Activated naive CD8-positive, alpha-beta T cell treated with anti-CD3 and anti-CD28 coated beads, Interleukin-2, amount 50 U/mL, for 16 hours (primary cell): ENCODE data around the gene MAB21L1.

Experiments
- DNase-seq: peaks from one replicate; pipeline ENCODE4 v3.0.0-alpha.2; 2020; ENCODE audit warnings: low read depth, low spot score

Gene MAB21L1

DNA sequence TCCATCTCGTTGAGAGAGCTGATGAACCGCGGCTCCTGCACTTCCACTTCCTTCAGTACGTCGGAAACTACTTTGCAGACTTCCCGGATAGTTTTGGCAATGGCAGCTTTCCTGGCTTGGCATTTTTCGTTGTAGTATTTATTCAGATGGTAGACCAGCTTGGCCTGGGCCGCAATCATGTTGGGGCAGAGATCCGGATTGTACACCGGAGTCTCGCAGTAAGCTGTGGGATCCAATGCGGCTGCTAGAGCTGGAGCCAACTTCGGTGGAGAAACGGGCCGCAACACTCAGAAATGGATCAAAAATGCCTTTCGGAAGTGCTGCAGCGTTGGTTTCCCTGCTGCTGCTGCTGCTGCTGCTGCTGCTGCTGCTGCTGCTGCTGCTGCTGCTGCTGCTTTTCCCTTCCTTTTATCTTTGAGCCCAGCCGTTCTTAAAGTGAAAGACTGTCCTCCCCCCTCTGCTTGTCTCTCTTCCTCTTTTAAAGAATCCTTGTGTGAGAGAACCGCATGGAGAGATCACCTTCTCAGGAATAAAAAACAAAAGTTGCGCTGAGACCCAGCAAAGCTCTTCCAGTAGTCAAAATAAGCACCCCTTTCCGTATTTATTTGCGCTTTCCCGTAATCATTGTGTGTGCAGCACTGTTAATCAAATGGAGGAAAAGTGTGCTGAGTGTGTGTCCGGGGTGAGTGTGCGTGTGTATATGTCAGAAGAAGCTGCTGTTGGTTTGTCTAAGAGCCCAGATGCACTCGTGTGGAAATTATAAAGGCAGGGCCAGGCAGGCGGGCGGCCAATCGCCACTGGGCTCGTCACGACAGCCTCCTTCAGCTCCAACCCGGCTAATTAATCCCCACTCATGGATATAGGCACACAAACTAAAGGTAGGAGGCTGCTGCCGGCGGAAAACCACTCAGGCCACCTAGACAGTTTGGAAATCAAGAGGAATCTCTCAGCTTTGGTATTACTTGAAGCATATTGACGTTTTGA lies at the start of gene MAB21L1:
MAB21L1 (minus strand) TSS at position 730 of the 984 bp plus-strand sequence; CDS start at position 179, 551 bp downstream.
- no peak for DNase-seq

DNA sequence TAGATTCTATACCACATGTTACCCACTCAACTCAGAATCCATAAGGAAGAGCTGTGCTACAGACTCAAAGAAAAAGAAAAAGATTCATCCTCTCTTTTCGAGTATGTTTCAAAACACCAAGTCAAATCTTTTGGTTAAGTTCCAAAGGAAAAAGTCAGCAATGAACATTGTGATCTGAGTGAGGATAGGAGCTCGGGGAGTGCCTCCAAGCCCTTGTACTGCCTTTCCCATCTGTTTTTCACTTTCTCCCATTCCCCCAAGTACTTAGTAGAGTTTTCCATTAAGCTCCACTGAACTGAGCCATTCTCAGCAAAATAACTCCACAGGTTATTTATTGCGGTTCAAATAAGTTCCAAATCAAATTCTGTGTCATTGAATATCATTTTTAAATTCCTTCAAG lies 47.7 kb upstream of the MAB21L1 start:
- DNase-seq, result no peak

- no peak for DNase-seq
These were observed 42.0 kb upstream of the MAB21L1 start for GRCh38 chr13:35518337-35518946.

DNA sequence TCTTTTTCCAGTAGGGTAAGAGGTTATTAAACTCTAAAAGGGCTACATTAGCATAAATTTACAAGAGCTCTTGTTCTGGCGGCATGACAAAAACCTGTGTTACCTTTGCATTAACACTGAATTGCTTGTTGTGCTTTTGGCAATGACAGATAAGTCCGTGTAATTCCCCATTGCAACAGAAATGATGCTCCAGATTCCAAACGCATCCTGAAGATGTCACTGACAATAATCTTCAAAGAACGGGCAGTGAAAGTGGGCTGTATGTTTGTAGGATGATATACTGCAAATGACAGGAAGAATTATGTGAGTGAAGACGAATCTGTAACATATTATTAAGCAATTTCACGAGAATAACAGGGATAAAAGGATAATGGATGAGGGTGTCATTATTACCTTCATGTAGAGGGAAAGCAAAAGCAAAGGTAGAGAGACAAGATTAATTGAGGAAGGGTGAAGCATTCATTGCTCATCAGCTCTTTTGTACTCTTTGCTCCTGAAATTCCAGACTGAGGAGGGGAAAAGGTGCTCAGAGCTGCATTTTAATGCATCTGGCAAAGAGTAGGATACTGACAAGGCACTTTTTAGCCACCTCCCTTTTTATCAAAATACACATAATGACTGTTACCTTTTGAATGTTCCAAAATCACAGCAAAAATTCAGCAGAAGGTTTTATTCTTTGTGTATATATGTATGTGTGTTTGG lies 38.5 kb upstream of the MAB21L1 start:
- DNase-seq, result no peak

DNA sequence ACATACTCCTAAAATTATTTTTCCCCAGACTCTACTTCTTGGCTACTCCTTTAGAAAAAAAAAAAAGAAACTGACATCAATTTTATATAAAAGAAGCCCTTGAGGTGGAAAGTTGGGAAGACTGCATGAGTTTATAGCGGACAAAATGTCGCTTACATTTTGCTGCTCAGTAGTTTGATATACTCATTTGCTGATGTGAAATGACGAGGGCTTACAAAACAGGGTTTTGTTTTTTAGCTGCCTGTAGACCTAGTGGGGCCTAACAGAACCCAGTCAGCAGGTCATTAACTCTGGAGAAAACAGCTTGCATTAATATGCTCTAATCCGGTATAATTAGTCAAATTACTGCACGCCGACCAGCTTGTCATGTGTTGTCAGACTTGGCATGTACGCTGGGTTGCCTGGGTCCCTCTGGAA lies 37.6 kb upstream of the MAB21L1 start:
- no peak for DNase-seq

DNA sequence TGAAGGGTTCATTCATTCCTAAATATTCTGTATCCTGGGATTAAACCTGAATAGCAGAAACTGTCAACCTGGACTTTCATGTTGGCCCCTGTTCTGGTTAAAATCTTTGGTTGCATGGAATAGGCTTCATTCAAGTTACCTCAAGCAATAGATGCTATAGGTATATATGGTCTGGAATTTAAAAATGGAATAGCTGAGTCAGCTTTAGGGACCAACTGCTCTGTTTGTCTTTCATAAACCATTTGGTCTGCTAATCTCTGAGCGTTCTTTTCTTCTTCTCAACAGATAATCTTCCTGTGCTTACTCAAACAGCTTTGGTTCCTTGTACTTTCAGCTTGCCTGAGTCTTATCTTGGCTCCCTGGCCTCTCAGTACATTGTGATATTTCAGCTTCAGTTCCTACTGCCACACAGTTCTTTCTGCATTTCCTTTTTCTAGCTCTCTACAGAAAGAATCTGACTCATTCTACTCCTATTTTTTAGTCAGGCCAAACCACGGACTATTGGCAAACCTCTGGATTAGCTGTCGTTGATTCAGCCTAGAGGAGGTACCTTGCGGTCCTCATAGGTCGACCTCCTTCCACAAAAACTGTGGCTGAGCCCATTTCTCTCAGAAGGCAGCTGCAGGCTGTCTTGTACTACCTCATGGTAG lies 35.9 kb upstream of the MAB21L1 start:
- DNase-seq, result no peak

GRCh38 chr13:35502456-35502855 lies 26.0 kb upstream of the MAB21L1 start:
- no peak for DNase-seq

DNA sequence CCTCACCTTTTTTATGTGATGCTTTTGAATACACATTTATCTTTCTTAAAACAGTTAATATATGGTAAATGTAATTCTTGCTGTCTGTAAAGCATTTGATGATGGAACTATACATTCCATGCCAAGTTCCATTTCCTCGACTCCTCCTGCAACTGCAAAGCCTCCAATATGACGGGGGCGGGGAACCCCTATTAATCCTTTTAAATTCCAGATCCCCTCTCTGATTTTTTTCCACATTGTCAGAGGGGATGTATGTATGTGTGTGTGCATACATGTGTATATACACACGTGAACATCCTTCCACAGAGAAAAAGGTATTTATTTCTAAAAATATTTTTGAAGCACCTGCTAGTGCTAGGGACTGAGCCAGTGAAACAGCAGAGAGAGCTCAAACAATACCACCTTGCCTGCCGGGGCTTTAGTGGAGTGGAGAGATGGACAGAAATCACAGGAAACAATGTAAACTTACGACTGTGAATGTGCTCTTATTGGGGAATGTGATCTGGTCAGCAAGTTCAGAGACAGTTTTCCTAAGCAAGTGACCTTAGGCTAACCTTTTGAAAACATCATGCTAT lies 25.3 kb upstream of the MAB21L1 start:
- DNase-seq, result no peak

DNA sequence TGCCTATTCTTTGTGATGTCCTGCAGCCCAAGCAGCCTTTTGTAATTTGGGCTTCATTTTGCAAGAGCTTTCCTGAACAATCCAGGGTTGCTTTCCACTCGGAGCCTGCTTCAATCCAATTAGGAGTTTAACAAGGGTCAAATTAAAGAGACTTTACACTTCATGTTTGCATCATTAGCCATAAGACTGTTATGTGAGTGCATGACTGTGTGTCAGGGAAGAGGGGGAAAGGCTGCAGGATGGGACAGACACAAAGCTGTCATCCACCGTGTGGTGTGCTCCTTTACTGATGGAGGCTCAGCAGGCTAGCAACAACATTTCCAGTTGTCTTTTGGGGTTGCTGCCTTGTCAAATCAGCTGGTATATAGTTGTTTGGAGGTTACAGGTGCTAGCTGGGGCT lies 23.7 kb upstream of the MAB21L1 start:
- no peak for DNase-seq

DNA sequence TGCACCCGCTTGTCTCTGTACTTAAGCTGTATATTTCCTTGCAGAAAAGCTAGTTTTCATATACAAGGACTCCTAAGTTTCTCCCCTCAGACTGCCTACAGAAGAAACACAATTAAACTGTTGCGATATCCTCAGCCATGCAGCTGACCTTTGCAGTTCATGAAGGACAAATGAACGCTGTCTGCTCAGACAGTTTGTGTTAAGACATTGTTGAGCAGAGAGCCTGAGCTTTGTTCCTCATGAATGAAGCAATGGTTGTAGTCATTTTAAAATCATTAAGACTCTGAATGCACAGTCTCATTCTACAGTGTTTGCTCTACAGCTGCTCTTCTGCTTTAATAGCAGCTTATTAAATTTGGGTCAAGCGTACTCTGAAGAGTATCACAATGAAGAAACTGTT lies 23.2 kb upstream of the MAB21L1 start:
- DNase-seq, result no peak

DNA sequence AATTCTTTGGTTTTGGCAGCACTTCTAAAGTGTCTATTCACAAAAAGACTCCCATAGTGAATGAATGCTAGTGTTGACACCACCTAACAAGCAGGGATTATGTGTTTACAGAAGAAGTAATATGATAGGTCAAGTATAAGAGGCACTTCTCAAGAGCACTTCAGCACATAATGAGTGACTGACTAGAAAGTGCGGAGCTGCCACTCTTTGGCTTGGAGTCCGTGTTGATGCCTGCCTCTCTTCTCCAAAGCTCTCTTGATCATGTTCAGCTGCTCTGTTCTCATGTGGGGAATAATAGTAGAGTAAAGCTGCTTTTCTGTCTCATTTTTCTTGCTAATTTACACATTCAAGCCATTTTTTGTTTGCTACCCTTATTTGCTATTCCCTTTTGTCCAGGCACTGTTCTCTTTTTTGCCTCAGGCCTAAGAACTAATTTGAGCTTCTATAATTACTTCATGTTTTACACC lies 22.7 kb upstream of the MAB21L1 start:
- no peak for DNase-seq

GRCh38 chr13:35498231-35498630 lies 21.7 kb upstream of the MAB21L1 start:
- no peak for DNase-seq

- no peak for DNase-seq
These were observed 20.4 kb upstream of the MAB21L1 start for GRCh38 chr13:35496761-35497386.

GRCh38 chr13:35496006-35496405 lies 19.5 kb upstream of the MAB21L1 start:
- no peak for DNase-seq

DNA sequence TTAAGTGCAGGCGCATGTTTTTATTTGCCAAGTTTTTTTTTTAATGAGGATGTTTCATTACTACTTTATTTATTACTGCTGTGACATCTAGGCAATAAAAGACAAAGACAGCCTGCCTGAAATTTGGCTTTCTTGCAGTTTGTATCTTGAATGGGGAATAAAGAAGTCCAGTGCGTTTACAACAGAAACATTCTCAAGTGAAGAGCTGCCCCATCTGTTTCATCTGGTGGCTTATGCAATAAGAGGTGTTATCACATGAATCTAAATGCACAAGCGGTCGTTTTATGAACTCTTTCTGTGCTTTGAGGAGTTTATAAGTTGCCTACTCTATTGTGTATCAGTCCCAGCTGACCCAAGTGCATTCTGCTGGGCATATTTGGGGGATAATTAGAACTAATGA lies 12.6 kb upstream of the MAB21L1 start:
- no peak for DNase-seq

DNA sequence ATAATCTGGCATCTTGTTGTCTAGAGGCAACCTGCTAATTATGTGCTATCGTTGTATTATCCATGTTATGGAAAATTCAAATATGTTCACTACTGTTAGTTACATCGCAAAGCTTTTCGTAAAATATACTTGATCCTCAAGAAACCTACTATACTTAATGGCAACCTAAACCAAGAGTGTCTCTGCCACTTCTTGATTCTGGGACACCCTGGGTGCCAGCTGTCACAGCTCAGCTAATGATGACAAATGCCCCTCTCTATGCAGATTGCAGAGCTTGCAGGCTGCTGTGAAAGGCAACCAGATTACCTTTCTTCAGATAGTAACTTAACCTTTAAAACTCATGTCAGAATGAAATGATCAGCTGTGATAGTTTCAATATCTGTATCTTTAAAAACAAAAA lies 8.9 kb upstream of the MAB21L1 start:
- DNase-seq, result no peak

DNA sequence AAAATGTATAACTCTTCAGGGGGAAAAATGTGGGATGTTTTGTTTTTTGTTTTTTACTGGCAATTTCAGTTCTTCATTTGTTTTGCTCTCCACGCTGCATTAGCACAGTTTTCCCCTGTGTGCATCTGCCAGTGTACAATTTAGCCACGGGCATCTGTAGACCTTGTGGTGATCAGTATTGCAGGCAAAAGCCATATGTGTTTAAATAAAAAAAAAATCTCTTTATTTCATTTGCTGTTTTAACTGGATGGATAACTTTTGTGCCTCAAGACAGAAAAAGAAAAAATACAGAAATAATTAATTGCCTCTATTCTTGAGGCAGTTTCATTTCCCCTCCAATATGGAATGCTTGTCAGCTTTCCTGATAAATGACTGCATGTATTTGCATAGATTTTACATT lies 7.9 kb upstream of the MAB21L1 start:
- no peak for DNase-seq

DNA sequence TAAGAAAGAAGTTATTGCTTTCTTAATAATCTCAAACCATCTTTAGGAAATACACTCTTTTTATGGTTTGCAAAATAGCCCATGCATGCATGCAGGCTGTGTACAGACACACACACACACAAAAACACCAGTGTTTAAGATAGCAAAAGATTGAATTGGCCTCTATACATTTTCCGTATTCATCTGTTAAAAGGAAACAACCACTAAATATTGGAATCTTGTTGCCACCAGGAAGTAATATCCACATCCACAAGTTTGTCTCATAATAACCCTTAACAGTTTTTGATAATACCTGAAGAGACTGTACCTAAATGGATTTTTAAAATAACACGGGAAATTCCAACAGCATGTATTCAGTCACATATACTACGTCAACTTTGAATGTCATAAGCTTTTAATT lies 7.3 kb upstream of the MAB21L1 start:
- DNase-seq, result no peak

- no peak for DNase-seq
These were observed 6.0 kb upstream of the MAB21L1 start for GRCh38 chr13:35482527-35482926.

DNA sequence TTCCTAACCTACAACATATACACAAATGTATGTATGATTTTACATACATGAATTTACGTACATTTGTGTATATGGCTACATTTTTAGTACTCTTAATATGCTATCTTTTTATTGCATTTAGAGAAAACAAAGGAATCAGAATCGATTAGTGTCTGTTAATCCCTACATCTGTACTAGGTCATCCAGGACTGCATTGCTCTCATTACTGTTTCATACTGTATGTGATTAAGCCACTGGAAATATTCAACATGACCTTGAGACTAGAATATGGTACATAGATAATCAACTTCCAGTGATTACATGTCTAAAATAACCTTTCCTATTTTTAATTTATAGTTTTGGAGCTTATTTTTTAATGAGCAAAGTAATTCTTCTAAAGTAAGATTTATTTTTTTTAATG lies 5.3 kb upstream of the MAB21L1 start:
- no peak for DNase-seq

GRCh38 chr13:35480346-35480745 lies 3.9 kb upstream of the MAB21L1 start:
- DNase-seq, result no peak
